GM18909 (cell line): Measurements from ENCODE around the gene FAXC.
"Not testable (repeated sequence)": the region's sequence is repeated elsewhere in the genome, so short reads cannot be mapped to it uniquely, and the experiment has no call there.

Experiments
- ATAC-seq: cut with Tn5 transposase; IDR thresholded peaks from one replicate; pipeline ENCODE4 v1.9.1; 2021; ENCODE audit warnings: mild to moderate bottlenecking; ENCODE audit not compliant: unreplicated experiment, poor library complexity

Gene FAXC

DNA sequence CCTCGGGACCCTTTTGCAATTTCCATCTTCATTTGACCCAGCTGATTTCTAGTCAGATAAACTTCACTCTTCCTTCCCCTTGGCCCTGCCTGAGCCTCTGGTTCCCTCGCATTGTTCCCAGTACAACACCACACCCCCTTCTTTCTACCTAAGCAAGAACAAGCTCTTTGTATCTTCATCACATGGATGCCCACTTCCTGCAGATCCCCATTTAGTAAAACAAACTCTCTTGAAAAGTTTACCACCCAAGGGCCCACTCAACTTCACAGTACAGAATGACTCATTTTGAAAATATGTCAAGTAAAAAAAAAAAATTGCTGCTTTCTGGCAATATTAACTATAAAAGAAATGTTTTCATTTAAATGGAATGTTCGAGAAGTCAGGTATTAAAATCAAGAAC, 5.2 kb downstream of the FAXC start:
- no peak for ATAC-seq

GRCh38 chr6:99341862-99342455, 7.5 kb downstream of the FAXC start:
- ATAC-seq = peak; percentile 49

- no peak for ATAC-seq
These were observed 11.3 kb downstream of the FAXC start for GRCh38 chr6:99338188-99338587.

DNA sequence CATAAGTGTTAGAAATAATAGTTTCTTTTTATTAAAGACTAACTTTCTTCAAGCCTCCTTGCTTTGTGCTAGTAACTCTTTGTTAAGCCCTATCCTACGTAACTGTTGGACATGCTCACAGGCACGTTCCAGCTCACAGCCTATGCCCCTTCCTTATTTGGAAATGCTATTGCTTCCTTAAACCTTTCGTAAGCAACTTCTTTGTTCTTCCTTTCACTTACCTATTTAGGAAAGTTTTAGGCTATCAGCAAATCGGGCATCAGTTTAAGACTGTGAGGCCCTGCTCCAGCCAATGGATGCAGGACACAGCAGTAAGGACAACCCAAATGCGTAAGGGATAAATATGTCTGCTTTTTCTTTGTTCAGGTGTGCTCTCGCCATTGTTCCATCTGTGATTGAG, 14.2 kb downstream of the FAXC start:
- ATAC-seq = not testable (repeated sequence)

DNA sequence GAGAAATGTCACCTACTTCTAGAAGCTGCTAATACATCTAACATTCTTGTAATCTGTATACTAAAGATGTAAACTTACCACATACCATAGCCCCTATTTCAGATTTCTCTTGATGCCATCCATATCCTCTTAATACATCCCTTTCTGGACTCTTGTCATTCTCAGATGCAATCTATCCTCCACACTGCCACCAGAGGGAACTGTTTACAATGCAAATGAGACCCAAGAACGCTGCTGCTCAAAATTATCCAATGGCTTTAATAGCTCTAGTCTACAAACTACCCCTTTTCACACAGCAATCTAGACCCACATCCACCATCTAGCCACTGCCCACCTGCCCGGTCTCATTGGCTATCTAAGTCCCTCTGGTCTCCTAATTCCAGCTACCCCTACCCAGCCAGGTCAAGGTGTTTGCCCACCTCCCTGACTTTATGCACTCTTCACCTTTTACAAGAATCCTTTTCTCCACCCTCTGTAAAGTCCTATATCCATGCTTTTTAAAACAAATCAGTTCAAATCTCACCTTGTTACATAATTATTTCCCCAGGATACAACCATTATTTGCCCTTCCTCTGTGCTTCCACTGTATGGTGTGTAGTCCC, 14.8 kb downstream of the FAXC start:
- ATAC-seq = peak; percentile 41

DNA sequence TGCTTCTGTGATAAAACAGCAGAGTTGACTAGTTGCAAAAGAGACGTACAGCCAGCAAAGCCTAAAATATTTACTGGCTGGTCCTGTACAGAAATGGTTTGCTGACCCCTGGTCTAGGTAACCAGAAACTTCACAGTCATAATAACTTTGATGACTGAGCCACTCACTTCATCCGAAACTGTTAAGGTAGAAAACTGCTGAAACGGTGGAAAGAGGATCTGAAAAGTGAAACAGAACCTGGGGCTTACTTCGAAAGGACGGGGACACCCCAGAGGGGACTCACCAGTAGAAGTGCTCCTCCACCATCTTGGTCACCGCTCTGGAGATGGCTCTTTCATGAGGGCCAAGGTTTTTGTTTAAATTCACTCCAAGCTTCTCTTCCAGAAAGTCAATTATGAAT, 16.4 kb downstream of the FAXC start:
- ATAC-seq = peak; percentile 93

DNA sequence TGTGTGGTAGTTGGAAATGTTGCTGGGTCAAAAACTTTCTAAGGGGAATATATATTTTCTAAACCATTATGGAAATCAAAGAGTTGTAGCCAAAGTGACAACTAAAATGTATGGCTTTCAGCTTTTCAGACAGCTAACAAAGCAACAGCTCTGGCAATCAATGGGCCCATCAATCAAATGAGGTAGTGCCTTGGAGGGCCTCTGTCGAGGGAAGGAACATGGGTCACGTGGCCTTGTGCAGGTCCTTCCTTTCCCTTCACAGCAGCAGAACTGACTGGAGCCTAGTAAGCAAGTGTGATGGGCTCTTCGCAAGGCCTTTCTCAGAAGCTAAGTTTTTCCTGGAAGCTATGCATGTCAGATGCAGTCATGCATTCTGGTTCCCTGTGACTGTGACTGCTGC, 17.9 kb downstream of the FAXC start:
- ATAC-seq = no peak

GRCh38 chr6:99330159-99330558, 19.3 kb downstream of the FAXC start:
- peak; percentile 69 for ATAC-seq

- ATAC-seq = no peak
These were observed 24.5 kb downstream of the FAXC start for GRCh38 chr6:99324996-99325395.

DNA sequence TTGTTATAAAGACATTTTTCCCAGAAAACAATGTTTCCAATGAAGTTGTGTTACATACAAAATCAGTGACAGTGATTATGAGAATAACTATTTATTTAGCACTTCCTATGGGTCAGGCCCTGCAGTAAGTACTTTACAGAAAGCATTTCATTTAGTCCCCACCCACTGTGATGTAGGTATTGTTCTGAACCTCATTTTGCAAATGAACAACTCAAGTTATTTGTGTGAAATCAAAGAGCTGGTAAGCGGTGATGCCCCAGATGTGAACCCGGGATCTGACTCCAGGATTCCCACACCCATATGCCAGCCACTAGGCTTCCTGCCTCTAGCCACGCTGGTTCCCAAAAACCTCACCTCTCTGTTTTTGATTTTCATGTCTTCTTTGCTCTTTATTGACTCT, 30.9 kb downstream of the FAXC start:
- no peak for ATAC-seq

- no peak for ATAC-seq
These were observed 37.1 kb downstream of the FAXC start for GRCh38 chr6:99312354-99312753.

GRCh38 chr6:99310553-99310952, 38.9 kb downstream of the FAXC start:
- no peak for ATAC-seq

DNA sequence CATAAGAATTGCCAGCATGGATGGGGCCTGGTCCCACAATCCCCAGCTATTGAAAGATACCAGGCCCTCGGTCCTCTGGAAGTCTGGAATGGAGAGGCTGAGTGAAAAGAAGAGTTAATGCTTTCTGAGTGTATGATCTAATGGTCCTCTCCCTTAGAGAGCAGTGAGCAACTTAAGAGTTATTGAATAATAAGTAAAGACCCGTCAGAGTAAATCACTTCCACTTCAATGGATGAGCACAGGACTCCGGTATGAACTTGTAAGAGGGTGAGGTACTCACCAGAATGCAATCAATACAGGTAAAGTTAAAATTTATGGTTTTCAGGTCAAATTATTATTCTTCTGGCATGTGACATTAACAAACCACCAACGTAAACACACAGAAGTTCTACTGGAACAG, 39.9 kb downstream of the FAXC start:
- ATAC-seq = no peak

DNA sequence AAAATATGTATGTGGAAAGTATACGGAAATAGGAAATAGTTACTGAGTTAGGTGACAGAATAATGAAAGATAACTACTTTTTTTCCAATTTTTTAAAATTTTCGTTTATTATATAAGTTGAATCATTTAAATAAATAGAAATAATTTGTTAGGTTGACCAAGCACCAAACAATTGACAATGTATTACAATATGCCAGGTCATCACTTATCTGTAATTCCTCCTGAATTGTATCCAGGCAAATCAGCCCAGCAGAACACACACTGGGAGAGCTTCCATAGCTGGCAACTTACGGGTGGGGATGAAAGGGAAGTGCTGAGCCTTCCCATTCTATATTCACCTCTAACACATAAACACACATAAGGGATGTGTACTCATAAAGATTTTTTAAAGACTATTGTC, 40.7 kb downstream of the FAXC start:
- ATAC-seq = no peak

DNA sequence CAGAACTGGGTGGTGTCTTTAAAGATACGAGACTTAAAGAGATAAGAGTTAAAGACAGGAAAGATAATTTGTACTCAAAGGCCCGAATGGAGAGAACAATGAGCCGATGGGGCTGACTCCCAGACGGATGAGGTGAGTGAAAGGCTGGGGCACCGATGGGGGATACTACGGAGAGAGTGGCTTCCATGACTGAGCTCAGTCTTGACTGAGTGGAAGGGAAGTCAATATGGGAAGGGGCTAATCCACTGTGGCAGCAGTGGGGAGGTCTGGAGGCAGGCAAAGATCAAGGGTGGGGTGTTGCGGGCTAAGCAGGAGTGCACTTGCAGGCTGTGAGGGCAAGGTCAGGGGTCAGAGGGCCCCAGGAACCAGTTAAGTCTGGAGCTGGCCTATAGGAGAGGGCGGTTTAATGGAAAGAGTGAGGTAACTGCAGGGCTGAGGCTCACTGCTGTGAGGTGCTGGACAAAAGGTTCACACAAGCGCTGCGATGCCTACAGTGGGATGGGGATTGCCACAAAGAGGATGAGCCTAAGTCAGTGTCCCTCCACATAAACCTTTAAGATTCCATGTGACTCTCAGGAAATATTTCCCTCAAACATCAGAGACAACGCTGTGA, 42.1 kb downstream of the FAXC start:
- ATAC-seq = no peak

- ATAC-seq = no peak
These were observed 43.1 kb downstream of the FAXC start for GRCh38 chr6:99306341-99306740.

GRCh38 chr6:99305021-99305554, 44.4 kb downstream of the FAXC start:
- no peak for ATAC-seq

- ATAC-seq = no peak
These were observed 52.1 kb downstream of the FAXC start for GRCh38 chr6:99297415-99297814.

DNA sequence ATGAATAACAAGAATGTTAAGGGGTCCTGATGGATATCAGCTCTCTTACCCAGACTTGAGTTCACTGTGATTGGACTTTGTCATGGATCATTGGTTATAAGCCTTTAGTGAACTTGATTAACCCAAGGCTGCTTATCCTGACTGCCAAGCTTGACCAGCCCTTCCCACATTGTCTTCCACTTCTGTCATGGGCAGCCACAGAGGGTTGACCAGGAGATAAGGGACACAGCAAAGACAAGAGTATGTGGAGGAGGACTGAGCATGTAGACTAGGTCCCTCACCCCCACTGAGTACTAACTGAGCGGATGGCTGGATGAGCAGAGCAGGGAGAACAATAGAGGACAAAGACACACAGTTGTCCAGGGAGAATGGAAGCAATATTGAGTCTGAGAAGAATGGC, 52.5 kb downstream of the FAXC start:
- ATAC-seq = no peak

DNA sequence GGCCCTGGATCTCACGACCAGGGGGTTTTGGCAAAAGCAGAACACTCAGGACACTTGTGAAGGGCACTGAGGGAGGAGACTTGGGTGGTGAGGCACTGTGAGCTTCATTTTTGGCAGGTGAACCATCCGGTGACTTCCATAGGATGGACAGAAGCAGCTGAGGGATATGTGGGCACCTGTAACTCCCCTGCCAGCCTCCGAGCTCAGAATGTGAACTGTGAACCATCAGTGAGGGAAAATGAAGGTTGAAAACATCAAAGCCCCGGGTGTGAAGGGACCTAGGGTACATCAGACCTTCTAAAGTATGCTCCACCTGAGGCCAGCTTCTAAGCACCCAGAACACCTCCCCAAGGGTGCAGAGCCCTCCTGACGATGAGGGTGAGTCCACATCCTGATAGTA, 53.2 kb downstream of the FAXC start:
- ATAC-seq = no peak

- ATAC-seq = no peak
These were observed 54.2 kb downstream of the FAXC start for GRCh38 chr6:99295276-99295675.

DNA sequence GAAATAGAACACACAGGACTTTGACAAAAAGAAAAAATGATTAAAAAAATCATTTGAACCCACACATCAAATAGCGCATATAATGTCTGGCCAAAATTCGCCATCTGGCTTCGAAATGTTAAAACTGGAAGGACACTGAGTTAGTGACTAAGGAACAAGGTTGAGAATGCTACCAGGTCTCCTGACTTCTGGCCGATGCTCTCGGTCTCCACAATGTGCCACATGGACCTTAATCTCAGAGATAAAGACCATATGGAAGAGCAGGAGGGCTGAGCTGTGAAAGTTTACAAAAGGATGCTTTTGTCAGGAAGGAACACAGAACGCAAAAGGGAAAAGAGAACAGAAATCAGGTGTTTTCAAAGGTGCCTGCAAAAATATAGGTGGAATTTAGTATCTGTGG, 54.7 kb downstream of the FAXC start:
- ATAC-seq = no peak
